Measurements from ENCODE around the gene PRDM11. TPM values are rescaled to one million over a fixed set of nuclear protein-coding genes. Genes with fewer than 3 reads are reported as not detected.

The PRDM11 gene
- total RNA-seq, 1 donor from 2014 or later, result 60.2 TPM

GRCh38 chr11:45185228-45185729, 38.8 kb downstream of the PRDM11 start:
- Mint-ChIP-seq H3K36me3 (peaks cover 33% of the 10 kb centered on the region), H3K4me3 (no peak overlapping the region), H3K4me1 (peaks cover 11% of the 10 kb centered on the region), H3K27me3 (ENCODE audit: low read depth) (no peaks in the 10 kb centered on the region), H3K9me3 (no peaks in the 10 kb centered on the region), H3K27ac (no peak overlapping the region)
- no peak for DNase-seq (ENCODE audit: low spot score in 2 of 2, unreplicated experiment in 2 of 2)
- no peak for TF ChIP-seq CTCF (IDR thresholded peaks at IDR 0.05; ENCODE audit: unreplicated experiment)

- no peaks in the 10 kb centered on the region for H3K27me3 Mint-ChIP-seq (ENCODE audit: low read depth)
- peaks cover 48% of the 10 kb centered on the region for H3K36me3 Mint-ChIP-seq
- H3K4me3 Mint-ChIP-seq, result no peak overlapping the region
- H3K4me1 Mint-ChIP-seq, result no peaks in the 10 kb centered on the region
- TF ChIP-seq CTCF (IDR thresholded peaks at IDR 0.05; ENCODE audit: unreplicated experiment), result no peak
- peaks cover 8% of the 10 kb centered on the region for H3K9me3 Mint-ChIP-seq
- H3K27ac Mint-ChIP-seq, result no peak overlapping the region
- no peak for DNase-seq (ENCODE audit: low spot score in 2 of 2, unreplicated experiment in 2 of 2)
Measured at GRCh38 chr11:45187375-45187774, 40.9 kb downstream of the PRDM11 start.

- no peak for TF ChIP-seq CTCF (IDR thresholded peaks at IDR 0.05; ENCODE audit: unreplicated experiment)
Measured at GRCh38 chr11:45188127-45188526, 41.7 kb downstream of the PRDM11 start.

GRCh38 chr11:45189230-45189629, 42.8 kb downstream of the PRDM11 start:
- Mint-ChIP-seq H3K36me3 (peaks cover 57% of the 10 kb centered on the region), H3K4me1 (no peaks in the 10 kb centered on the region), H3K27me3 (ENCODE audit: low read depth) (no peaks in the 10 kb centered on the region), H3K27ac (no peak overlapping the region), H3K9me3 (peaks cover 8% of the 10 kb centered on the region), H3K4me3 (no peak overlapping the region)
- TF ChIP-seq CTCF (IDR thresholded peaks at IDR 0.05; ENCODE audit: unreplicated experiment), result no peak
- no peak for DNase-seq (ENCODE audit: low spot score in 2 of 2, unreplicated experiment in 2 of 2)

More at GRCh38 chr11:45188127-45188526, 41.7 kb downstream of the PRDM11 start:
- Mint-ChIP-seq H3K9me3 (peaks cover 8% of the 10 kb centered on the region), H3K27ac (no peak overlapping the region), H3K4me1 (no peaks in the 10 kb centered on the region), H3K36me3 (peaks cover 53% of the 10 kb centered on the region), H3K27me3 (ENCODE audit: low read depth) (no peaks in the 10 kb centered on the region), H3K4me3 (no peak overlapping the region)
- no peak for DNase-seq (ENCODE audit: low spot score in 2 of 2, unreplicated experiment in 2 of 2)

GRCh38 chr11:45193695-45194094, 47.3 kb downstream of the PRDM11 start:
- peaks cover 8% of the 10 kb centered on the region for H3K9me3 Mint-ChIP-seq
- H3K4me3 Mint-ChIP-seq, result no peak overlapping the region
- peaks cover 48% of the 10 kb centered on the region for H3K36me3 Mint-ChIP-seq
- no peak overlapping the region for H3K27ac Mint-ChIP-seq
- DNase-seq (ENCODE audit: low spot score in 2 of 2, unreplicated experiment in 2 of 2), result no peak
- no peaks in the 10 kb centered on the region for H3K4me1 Mint-ChIP-seq
- no peaks in the 10 kb centered on the region for H3K27me3 Mint-ChIP-seq (ENCODE audit: low read depth)
- no peak for TF ChIP-seq CTCF (IDR thresholded peaks at IDR 0.05; ENCODE audit: unreplicated experiment)

- peaks cover 9% of the 10 kb centered on the region for H3K9me3 Mint-ChIP-seq
- DNase-seq (ENCODE audit: low spot score in 2 of 2, unreplicated experiment in 2 of 2), result no peak
Measured at GRCh38 chr11:45204761-45205160, 58.3 kb downstream of the PRDM11 start.

More at GRCh38 chr11:45204761-45205160, 58.3 kb downstream of the PRDM11 start:
- no peak for TF ChIP-seq CTCF (IDR thresholded peaks at IDR 0.05; ENCODE audit: unreplicated experiment)
- no peaks in the 10 kb centered on the region for H3K27me3 Mint-ChIP-seq (ENCODE audit: low read depth)
- H3K4me3 Mint-ChIP-seq, result no peak overlapping the region
- peaks cover 18% of the 10 kb centered on the region for H3K4me1 Mint-ChIP-seq
- no peak overlapping the region for H3K27ac Mint-ChIP-seq
- peaks cover 34% of the 10 kb centered on the region for H3K36me3 Mint-ChIP-seq
